ENCODE data around the gene CAPG.
A peak's percentile ranks its signal among the peaks of the same experiment; 100 is the strongest.
"Not testable (repeated sequence)": the region's sequence is repeated elsewhere in the genome, so short reads cannot be mapped to it uniquely, and the experiment has no call there.

CAPG gene

GRCh38 chr2:85400541-85401463 is 9.4 kb downstream of the CAPG start:
- no peak for DNase-seq (ENCODE audit: low read depth)

GRCh38 chr2:85400023-85400422 is 10.1 kb downstream of the CAPG start:
- no peak overlapping the region for H3K4me3 ChIP-seq (ENCODE audit: low read depth, low read length)
- DNase-seq (ENCODE audit: low read depth) = no peak

More at GRCh38 chr2:85400541-85401463, 9.4 kb downstream of the CAPG start:
- H3K4me3 ChIP-seq (ENCODE audit: low read depth, low read length) = no peak overlapping the region

- H3K4me3 ChIP-seq (ENCODE audit: low read depth, low read length) = no peak overlapping the region
- no peak for DNase-seq (ENCODE audit: low read depth)
These were observed 11.0 kb downstream of the CAPG start for GRCh38 chr2:85399183-85399455.

- no peak overlapping the region for H3K4me3 ChIP-seq (ENCODE audit: low read depth, low read length)
These were observed 11.6 kb downstream of the CAPG start for GRCh38 chr2:85398426-85399182.

DNA sequence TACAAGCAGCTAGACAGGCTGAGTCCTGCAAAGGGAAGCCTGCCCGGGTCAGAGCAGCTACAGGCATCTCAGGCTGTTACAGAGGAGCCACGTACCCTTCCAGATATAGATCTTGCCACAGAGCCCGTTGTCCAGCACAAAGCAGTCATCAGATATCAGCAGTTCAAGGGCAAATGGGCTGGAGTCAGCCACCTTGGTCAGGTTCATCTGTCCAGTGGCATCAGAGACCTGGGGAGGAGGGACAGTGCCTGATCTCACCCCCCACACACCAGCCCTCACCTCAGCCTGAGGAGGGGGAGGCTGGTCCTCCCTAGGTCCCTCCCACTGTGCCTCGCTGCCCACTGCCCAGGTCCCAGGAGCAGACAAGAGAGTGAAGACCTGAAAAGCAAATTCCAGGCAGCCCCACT is 12.2 kb downstream of the CAPG start:
- no peak for DNase-seq (ENCODE audit: low read depth)

More at GRCh38 chr2:85398426-85399182, 11.6 kb downstream of the CAPG start:
- DNase-seq (ENCODE audit: low read depth) = no peak

GRCh38 chr2:85396531-85397470 is 13.4 kb downstream of the CAPG start:
- H3K4me3 ChIP-seq (ENCODE audit: low read depth, low read length) = no peak overlapping the region
- no peak for DNase-seq (ENCODE audit: low read depth)

More for the DNA sequence above, 12.2 kb downstream of the CAPG start:
- no peak overlapping the region for H3K4me3 ChIP-seq (ENCODE audit: low read depth, low read length)

DNA sequence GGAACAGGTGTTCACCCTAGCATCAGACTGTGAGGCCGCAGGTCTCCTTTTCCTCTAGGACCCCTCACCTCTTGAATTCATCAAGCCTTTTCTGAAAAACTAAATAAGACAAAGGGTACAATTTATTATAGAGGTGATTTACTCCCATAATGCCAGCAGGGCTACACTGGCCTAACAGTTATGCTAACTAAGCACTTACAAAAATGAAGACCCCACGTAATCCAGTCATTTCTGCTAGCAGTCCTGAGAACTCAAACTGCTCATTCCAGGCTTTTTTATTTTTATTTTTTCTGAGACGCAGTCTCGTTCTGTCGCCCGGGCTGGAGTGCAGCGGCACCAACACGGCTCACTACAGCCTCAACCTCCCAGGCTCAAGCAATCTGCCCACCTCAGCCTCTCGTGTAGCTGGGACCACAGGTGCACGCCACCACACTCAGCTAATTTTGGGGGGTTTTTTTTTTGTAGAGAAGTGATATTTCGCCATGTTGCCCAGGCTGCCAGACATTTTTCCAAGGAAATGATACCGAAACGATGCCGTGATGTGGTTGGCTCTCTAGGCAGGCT is 14.2 kb downstream of the CAPG start:
- no peak overlapping the region for H3K4me3 ChIP-seq (ENCODE audit: low read depth, low read length)
- no peak for DNase-seq (ENCODE audit: low read depth)

DNA sequence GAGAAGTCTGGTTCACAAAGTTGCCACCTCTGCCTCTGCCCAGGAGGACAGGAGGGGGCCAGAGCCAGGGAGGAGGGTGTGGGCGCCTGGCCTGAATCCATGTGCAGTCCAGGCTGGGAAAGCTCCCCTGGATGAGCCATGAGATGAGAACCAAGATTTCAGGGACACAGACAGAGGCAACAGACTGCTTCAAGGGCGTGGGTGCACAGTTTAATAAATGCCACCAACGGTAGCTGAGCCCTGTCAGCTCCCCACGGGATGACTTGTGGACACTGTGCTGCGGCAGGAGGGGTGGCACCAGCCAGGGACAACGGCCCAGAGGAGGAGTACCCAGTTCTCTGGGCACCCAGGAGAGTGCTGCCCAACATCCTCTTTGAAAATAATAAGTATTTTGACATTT is 15.2 kb downstream of the CAPG start:
- DNase-seq (ENCODE audit: low read depth) = no peak
- H3K4me3 ChIP-seq (ENCODE audit: low read depth, low read length) = no peak overlapping the region

- DNase-seq (ENCODE audit: low read depth) = no peak
- H3K4me3 ChIP-seq (ENCODE audit: low read depth, low read length) = no peak overlapping the region
These were observed 15.9 kb downstream of the CAPG start for GRCh38 chr2:85394261-85394681.

DNA sequence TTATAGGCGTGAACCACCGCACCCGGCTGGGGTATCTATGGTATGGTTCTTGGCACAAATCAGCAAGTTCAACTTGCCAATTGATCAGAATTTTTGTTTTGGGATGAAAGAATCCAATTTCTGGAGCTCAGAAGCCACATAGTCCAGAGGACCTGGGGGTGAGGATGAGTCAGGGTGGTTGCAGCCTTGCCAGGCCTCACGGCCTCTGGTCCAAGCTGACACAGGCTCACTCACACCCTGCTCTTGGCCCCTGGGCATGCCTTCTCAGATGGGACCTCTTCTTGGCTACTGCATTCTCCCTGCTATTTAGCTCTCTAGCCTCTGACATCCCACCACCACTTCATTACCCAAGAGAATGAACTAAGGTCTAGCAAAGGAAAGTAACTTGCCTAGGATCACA is 16.3 kb downstream of the CAPG start:
- no peak for DNase-seq (ENCODE audit: low read depth)
- H3K4me3 ChIP-seq (ENCODE audit: low read depth, low read length) = no peak overlapping the region

DNA sequence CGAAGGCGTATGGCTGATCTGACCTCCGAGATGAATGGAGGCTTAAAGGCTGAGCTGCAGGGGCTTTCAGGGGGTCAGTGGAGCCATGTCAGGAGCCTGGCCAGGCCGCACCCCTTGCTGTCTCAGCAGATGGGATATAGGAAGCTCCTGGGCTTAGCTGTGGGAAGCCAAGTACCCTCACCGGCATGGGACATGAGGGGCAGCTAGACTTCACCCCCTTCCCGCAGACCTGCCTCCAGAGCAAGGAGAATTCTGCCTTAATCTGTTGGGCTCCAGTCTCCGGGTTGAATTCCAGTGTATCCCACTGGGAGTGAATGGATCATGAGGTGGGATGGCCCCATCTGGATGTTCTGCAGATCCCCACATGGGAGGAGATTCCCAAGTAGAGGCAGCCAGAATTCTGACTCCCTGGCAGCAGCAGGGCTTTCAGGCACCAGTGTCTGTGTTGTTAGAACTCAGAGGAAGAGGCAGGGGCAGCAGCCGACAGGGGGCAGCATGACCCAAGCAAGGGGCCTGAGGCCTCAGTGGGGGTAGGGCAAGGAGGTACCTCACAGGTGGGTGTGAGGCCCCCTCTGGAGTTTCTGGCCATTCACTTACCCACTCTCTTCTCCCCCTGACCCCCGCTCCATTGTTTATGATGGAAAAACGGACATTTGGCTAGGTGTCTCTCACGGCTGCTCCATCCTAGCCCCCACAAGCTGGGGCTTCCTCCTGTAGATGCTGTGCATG is 19.1 kb downstream of the CAPG start:
- no peak for DNase-seq (ENCODE audit: low read depth)
- H3K4me3 ChIP-seq (ENCODE audit: low read depth, low read length) = no peak overlapping the region

GRCh38 chr2:85388878-85389538 is 21.2 kb downstream of the CAPG start:
- no peak overlapping the region for H3K4me3 ChIP-seq (ENCODE audit: low read depth, low read length)

GRCh38 chr2:85387754-85388153 is 22.4 kb downstream of the CAPG start:
- DNase-seq (ENCODE audit: low read depth) = no peak

More at GRCh38 chr2:85388878-85389538, 21.2 kb downstream of the CAPG start:
- no peak for DNase-seq (ENCODE audit: low read depth)

GRCh38 chr2:85385746-85386145 is 24.4 kb downstream of the CAPG start:
- no peak for DNase-seq (ENCODE audit: low read depth)
- no peak overlapping the region for H3K4me3 ChIP-seq (ENCODE audit: low read depth, low read length)

More at GRCh38 chr2:85387754-85388153, 22.4 kb downstream of the CAPG start:
- no peak overlapping the region for H3K4me3 ChIP-seq (ENCODE audit: low read depth, low read length)

GRCh38 chr2:85383850-85384249 is 26.3 kb downstream of the CAPG start:
- no peak overlapping the region for H3K4me3 ChIP-seq (ENCODE audit: low read depth, low read length)
- no peak for DNase-seq (ENCODE audit: low read depth)

DNA sequence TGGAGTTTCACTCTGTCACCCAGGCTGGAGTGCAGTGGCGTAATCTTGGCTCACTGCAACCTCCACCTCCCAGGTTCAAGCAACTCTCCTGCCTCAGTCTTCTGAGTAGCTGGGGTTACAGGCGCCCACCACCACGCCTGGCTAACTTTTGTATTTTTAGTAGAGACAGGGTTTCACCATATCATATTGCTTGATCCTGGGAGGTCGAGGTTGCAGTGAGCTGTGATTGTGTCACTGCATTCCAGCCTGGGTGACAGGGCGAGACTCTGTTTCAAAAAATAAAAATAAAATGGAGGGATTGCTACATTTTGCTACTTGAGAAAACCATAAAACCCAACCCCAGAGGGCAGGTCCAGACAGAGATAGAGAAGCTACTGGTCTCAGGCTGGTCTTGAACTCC is 27.0 kb downstream of the CAPG start:
- H3K4me3 ChIP-seq (ENCODE audit: low read depth, low read length) = not testable (repeated sequence)
- peak; percentile 9 for DNase-seq (ENCODE audit: low read depth)

DNA sequence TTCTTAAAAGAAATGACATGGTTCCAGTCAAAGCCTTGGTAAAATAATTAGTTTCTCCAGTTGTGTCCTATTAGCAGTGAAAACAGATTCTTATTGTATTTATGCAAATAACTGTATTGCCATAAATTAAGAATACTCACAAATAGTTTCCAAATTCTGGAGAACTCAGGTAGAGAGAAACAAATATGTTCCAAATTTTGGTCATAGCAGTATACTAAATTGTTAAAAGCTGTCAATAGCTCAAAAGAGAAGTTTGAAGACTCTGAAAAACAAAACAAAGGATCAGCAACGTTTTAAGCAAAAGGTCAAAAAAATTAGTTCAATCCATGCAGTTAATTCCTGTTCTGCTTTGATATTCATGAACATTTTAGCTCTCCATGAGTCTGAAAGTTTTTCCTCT is 30.1 kb downstream of the CAPG start:
- H3K4me3 ChIP-seq (ENCODE audit: low read depth, low read length) = no peak overlapping the region
- DNase-seq (ENCODE audit: low read depth) = no peak

GRCh38 chr2:85378257-85378656 is 31.9 kb downstream of the CAPG start:
- no peak for DNase-seq (ENCODE audit: low read depth)
- H3K4me3 ChIP-seq (ENCODE audit: low read depth, low read length) = no peak overlapping the region
